Stimulated activated CD4-positive, alpha-beta T cell treated with anti-CD3 and anti-CD28 coated beads, Interleukin-15, amount 100 ng/mL, for 24 hours (primary cell): ENCODE results near the gene PCGF1.
A peak's percentile ranks its signal among the peaks of the same experiment; 100 is the strongest.
"Not testable (repeated sequence)": the region's sequence is repeated elsewhere in the genome, so short reads cannot be mapped to it uniquely, and the experiment has no call there.

Source experiments
- DNase-seq: peaks from one replicate; pipeline ENCODE4 v3.0.0-alpha.2; 2020

PCGF1 gene

GRCh38 chr2:74498500-74499266, 8.8 kb downstream of the PCGF1 start:
- peak; percentile 47 for DNase-seq

GRCh38 chr2:74497777-74498499, 9.6 kb downstream of the PCGF1 start:
- DNase-seq, result peak; percentile 62

GRCh38 chr2:74496997-74497776, 10.3 kb downstream of the PCGF1 start:
- DNase-seq, result no peak

DNA sequence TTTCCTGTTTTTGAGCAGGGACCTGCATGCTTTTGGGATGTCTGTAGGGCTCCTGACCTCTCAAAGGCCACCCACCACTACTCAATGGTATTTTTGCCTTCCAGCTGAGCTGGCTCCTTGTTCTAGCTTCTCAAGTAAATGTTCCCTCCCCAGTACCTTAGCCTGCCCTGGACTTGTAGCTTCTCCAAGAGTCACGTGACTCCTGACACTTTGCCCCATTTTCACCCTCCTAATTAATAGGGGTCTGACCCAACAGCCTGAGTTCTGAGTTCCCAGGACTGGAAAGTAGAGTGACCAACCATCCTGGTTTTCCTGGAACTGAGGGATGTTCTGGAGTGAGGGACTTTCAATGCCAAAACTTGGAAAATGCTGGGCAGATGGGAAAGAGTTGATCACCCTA, 12.1 kb downstream of the PCGF1 start:
- no peak for DNase-seq

DNA sequence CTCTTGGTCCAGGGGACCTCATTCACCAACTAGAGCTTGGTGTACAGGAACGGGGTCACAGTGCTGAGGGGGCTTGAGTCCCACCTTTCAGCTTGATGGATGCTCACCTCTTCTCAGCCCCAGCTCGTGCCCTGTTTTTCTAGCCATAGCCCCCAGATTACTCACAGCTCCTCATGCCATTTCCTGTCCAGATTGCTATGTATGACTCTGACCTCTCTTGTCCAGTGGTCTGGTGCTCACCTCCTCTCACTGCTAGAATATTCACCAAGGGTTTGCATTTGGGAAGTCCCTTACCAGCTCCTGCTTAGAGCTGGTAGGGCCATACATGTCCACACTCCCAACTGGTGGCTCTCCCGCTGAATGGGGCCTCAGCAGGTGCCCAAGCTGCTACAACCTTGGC, 13.9 kb downstream of the PCGF1 start:
- DNase-seq, result no peak

- no peak for DNase-seq
These were observed 15.6 kb downstream of the PCGF1 start for GRCh38 chr2:74491648-74492544.

- DNase-seq, result no peak
These were observed 17.6 kb downstream of the PCGF1 start for GRCh38 chr2:74489906-74490305.

GRCh38 chr2:74488643-74489481, 18.6 kb downstream of the PCGF1 start:
- no peak for DNase-seq

DNA sequence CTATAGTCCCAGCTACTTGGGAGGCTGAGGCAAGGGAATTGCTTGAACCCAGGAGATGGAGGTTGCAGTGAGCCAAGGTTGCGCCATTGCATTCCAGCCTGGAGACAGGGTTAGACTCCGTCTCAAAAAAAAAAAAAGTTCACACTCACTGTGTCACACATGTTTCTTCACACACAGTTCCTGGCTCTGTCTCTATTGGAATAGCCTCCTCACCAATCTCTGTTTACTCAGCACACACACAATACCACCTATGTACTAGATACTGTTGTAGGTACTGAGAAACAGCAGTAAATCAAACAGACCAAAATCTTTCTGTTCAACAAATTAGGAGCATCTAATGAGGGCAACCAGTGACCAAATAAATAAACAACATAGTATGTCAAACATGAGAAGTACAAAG, 21.4 kb downstream of the PCGF1 start:
- no peak for DNase-seq

- DNase-seq, result not testable (repeated sequence)
These were observed 23.8 kb downstream of the PCGF1 start for GRCh38 chr2:74483675-74484164.

DNA sequence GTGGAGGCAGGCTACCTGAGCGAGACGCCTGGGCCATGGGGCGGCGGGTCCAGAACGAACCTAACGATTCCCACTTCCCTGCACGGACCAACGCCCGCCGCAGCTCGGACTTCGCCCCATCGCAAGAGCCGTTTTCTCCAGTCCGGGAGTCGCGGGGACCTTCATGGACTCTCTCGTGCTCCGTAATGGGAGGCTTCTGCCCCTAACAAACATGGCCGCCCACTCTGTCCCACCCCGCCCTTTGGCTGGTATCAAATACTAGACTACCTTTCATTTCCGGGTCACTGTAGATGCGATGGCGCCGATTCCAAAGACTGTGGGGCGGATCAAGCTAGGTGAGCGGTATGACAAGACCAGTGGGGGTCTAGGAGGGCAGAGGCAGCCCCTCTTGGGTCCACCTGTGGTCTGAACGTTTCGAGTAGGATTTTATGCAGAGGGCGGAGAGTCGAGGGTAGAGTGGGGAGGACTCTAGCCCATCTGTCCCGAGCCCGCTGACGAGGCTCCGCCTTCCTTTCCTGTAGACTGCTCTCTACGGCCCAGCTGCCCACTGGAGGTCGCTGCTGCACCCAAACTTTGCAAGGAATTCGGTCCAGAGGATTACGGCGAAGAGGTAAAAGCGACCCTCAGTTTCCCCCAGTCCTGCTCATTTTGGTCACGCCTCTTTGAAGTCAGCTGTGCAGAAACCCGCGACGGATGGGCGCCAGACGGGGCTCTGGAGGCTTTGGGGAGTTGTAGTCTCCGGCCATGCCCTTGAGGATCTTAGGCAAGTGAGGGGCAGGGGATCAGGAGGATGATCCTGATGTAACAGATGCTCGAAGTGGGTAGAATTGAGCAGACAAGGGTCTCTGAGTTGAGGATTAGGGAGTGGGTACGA, 24.5 kb downstream of the PCGF1 start, which contains the start of the genes CCDC142 and TTC31:
Gene CCDC142, minus strand, starts transcription at position 198 of the 874 bp plus-strand sequence. Its CDS starts 161 bp downstream, at position 37.
Gene TTC31, plus strand, starts transcription at position 281 of the 874 bp plus-strand sequence. Its CDS starts 15 bp downstream, at position 296.
- DNase-seq, result peak; percentile 96

GRCh38 chr2:74481961-74482800, 25.3 kb downstream of the PCGF1 start:
- DNase-seq, result peak; percentile 69

GRCh38 chr2:74481431-74481830, 26.1 kb downstream of the PCGF1 start:
- DNase-seq, result no peak

DNA sequence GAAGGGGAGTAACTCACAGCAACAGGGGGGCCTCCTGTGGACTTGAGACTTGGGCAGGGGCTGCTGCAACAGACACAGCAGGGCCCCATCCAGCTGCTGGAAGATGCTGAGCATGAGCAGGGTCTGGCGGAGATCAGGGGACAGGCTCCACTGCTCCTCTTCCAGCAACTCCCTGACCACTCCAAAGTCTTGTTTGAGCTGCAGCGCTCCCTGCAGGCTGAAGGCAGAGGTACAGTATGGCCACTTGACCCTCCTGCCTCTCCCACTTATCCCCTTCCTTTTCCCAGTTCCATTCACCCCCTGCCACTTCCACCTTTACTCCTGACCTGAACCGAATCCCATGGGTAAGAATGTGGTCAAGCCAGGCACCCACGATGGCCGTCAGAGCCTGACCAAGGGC, 32.6 kb downstream of the PCGF1 start:
- no peak for DNase-seq

- no peak for DNase-seq
These were observed 33.0 kb downstream of the PCGF1 start for GRCh38 chr2:74474481-74474880.

- no peak for DNase-seq
These were observed 34.6 kb downstream of the PCGF1 start for GRCh38 chr2:74472945-74473258.

- peak; percentile 97 for DNase-seq
These were observed 35.2 kb downstream of the PCGF1 start, which contains the start of gene MRPL53 for GRCh38 chr2:74472086-74472944. Gene MRPL53 (minus strand): TSS chr2:74472680. CDS start chr2:74472660, 20 bp downstream.
